Measurements from ENCODE around the gene MCTP1.

GRCh38 chr5:95132096-95132495 lies 152.8 kb downstream of the MCTP1 start:
- TF ChIP-seq CTCF (IDR thresholded peaks at IDR 0.05; ENCODE audit: poor library complexity) (no peak), EZH2 (IDR thresholded peaks at IDR 0.05; ENCODE audit: borderline replicate concordance) (no peak)

All from hepatocyte (in vitro differentiated cells).